Uterus (tissue), 2 donors: ENCODE data around the gene PDE10A.

ENCODE experiments used
- POLR2A ChIP-seq, 2 donors: fragments of 450-650 bp; IDR thresholded peaks; one replicate each; pipeline ENCODE4 v1.6.1; 2016; ENCODE audit warnings: antibody characterized with exemption in 2 of 2, mild to moderate bottlenecking in 1 of 2, moderate library complexity in 1 of 2
- TF ChIP-seq, protein P1 (sequence below), 4 experiments: fragments of 200-600 bp in 2 of 4; fragments of 450-650 bp in 2 of 4; sonication (generic) in 2 of 4; IDR thresholded peaks; one replicate each; pipeline ENCODE4 v1.5.1; 2016 to 2019; ENCODE audit warnings: antibody characterized with exemption in 4 of 4, mild to moderate bottlenecking in 2 of 4, moderate library complexity in 1 of 4

DNA sequence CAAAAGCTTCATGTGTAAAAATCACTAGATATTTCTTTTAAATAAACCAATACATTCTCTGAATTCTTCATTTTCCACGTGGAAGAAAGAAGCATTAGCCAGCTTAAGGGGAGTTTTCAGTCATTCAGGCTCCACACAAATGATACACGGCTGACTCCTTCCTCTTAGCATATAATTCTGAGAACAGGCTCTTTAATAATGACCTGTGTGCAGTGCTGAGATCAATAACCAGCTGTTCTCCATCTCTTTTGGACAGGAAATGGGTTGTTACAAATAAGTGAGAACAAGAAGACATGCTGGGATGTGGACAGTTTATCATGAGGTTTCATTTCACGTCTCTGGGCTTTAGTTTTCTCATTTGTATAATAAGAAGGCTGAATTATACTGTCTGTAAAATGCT is 206.8 kb downstream of the PDE10A start:
- no peak for TF ChIP-seq POLR2A (IDR thresholded peaks at IDR 0.05)
- TF ChIP-seq, protein P1, sequence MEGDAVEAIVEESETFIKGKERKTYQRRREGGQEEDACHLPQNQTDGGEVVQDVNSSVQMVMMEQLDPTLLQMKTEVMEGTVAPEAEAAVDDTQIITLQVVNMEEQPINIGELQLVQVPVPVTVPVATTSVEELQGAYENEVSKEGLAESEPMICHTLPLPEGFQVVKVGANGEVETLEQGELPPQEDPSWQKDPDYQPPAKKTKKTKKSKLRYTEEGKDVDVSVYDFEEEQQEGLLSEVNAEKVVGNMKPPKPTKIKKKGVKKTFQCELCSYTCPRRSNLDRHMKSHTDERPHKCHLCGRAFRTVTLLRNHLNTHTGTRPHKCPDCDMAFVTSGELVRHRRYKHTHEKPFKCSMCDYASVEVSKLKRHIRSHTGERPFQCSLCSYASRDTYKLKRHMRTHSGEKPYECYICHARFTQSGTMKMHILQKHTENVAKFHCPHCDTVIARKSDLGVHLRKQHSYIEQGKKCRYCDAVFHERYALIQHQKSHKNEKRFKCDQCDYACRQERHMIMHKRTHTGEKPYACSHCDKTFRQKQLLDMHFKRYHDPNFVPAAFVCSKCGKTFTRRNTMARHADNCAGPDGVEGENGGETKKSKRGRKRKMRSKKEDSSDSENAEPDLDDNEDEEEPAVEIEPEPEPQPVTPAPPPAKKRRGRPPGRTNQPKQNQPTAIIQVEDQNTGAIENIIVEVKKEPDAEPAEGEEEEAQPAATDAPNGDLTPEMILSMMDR (IDR thresholded peaks at IDR 0.05): no peak
